Smooth muscle cell (in vitro differentiated cells): ENCODE results near the gene MAP2K6. TPM values are rescaled to one million over a fixed set of nuclear protein-coding genes. Genes with fewer than 3 reads are reported as not detected.

Experiments
- DNase-seq: peaks from one replicate; lab custom pipeline; 2025; ENCODE audit not compliant: unreplicated experiment; lab: John Stamatoyannopoulos, UW
- H2AFZ ChIP-seq: fragments of 200-600 bp; sonication (generic); 2 replicates; pipeline ENCODE4 v1.6.0; 2016; ENCODE audit warnings: antibody characterized with exemption, low read depth, mild to moderate bottlenecking
- H3F3A ChIP-seq: fragments of 200-600 bp; sonication (generic); 2 replicates; pipeline ENCODE4 v1.6.0; 2017; ENCODE audit warnings: antibody characterized with exemption, low read depth
- H3K27ac ChIP-seq: fragments of 200-600 bp; sonication (generic); 2 replicates; pipeline ENCODE4 v1.5.1; 2016; ENCODE audit warnings: low read depth, mild to moderate bottlenecking
- H3K27me3 ChIP-seq: fragments of 200-600 bp; sonication (generic); 2 replicates; pipeline ENCODE4 v1.6.1; 2016; ENCODE audit warnings: low read depth, mild to moderate bottlenecking
- H3K36me3 ChIP-seq: fragments of 200-600 bp; sonication (generic); 2 replicates; pipeline ENCODE4 v1.5.1; 2016; ENCODE audit warnings: low read depth
- H3K4me1 ChIP-seq: fragments of 200-600 bp; sonication (generic); 2 replicates; pipeline ENCODE4 v1.5.1; 2016; ENCODE audit warnings: low read depth
- H3K4me2 ChIP-seq: fragments of 200-600 bp; sonication (generic); 2 replicates; pipeline ENCODE4 v1.6.0; 2016; ENCODE audit warnings: mild to moderate bottlenecking
- H3K4me3 ChIP-seq: fragments of 200-600 bp; sonication (generic); 2 replicates; pipeline ENCODE4 v1.5.1; 2016; ENCODE audit warnings: mild to moderate bottlenecking
- H3K79me2 ChIP-seq: fragments of 200-600 bp; sonication (generic); 2 replicates; pipeline ENCODE4 v1.6.0; 2016; ENCODE audit warnings: low read depth, mild to moderate bottlenecking
- H3K9ac ChIP-seq: fragments of 200-600 bp; sonication (generic); 2 replicates; pipeline ENCODE4 v1.6.0; 2016; ENCODE audit warnings: low read depth
- H3K9me3 ChIP-seq: fragments of 200-600 bp; sonication (generic); replicated peaks from 2 replicates; pipeline ENCODE4 v1.5.1; 2016; ENCODE audit warnings: low read depth
- H4K20me1 ChIP-seq: fragments of 200-600 bp; sonication (generic); 2 replicates; pipeline ENCODE4 v1.6.0; 2016; ENCODE audit warnings: low read depth
- WGBS: methylation state at CpG from one replicate; pipeline ENCODE4 v1.1.7; 2016; ENCODE audit warnings: low lambda C conversion rate; 5-methylcytosine and 5-hydroxymethylcytosine counted together
- polyA plus RNA-seq: library from polyadenylated mRNA; unstranded; fragments of >200 nt; fragmentation: Nextera tagmentation; extraction: Ambion mirVana; gene quantifications from 2 replicates; pipeline ENCODE4 v1.2.1, GENCODE V29; 2016
- total RNA-seq: library from RNA; depleted of rRNA; stranded (reverse); fragments of >200 nt; gene quantifications from 2 replicates; pipeline ENCODE4 v1.2.3, GENCODE V29; 2014
- TF ChIP-seq, protein P1 (sequence below): fragments of 200-600 bp; sonication (generic); IDR thresholded peaks from 2 replicates; pipeline ENCODE4 v1.5.1; 2017; ENCODE audit warnings: borderline replicate concordance, mild to moderate bottlenecking, antibody characterized with exemption; ENCODE audit not compliant: insufficient read depth, poor library complexity, severe bottlenecking

The MAP2K6 gene
- total and polyA plus RNA-seq, 2 experiments from 2014 or later = 5.0 to 8.1 TPM

DNA sequence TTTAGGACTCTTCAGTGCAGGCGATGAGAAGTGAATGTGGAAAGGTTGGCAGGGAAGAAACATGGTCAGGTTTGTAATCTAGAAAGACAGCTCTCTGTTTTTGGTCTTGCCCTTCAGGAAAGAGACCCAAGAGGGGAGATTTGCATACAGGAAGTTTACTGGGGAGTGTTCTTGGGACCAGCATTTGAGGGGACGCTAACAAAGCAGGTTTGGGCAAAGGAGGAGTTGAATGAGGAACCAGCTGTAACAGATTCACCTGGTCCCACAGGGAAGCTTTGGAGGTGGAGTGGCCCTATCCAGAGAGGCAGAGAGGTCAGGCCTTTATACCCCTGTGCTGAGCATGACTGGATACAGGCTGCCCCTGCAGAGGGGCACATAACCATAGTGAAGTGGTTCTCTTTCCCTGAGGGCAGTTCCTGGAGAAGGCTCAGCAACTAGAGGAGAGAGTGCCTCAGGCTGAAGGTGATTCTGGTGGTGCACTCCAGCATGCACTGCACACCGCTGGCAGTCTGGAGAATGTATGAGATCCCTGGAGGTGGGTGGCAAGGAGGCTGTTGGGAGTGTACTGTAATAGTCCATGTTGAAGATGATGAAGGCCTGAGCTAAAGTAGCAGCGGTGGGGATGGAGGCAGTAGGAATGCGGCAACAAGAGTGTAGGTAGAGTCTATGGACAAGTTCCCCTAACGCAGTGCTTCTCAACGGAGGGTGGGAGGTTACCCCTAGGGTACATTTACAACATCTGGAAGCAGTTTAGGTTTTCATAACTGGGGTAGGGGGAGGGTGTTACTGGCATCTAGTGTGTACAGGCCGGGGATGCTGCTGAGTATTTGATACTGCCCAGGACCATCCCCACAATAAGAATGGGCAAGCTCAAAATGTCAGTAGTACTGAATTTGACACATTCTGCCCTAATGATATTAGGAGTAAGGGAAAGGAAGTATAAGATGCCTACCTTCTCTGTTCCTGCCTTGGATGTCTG lies 37.2 kb downstream of the MAP2K6 start:
- no peaks in the 10 kb centered on the region for H3K27me3 ChIP-seq
- no peak overlapping the region for H3K27ac ChIP-seq
- DNase-seq = no peak
- no peaks in the 10 kb centered on the region for H3K79me2 ChIP-seq
- H4K20me1 ChIP-seq = no peaks in the 10 kb centered on the region
- no peak overlapping the region for H2AFZ ChIP-seq
- peaks cover 12% of the 10 kb centered on the region for H3K4me1 ChIP-seq
- H3K9ac ChIP-seq = no peak overlapping the region
- WGBS = 82% methylated on average over 8 of the region's 8 CpGs
- no peaks in the 10 kb centered on the region for H3K36me3 ChIP-seq
- no peaks in the 10 kb centered on the region for H3F3A ChIP-seq
- TF ChIP-seq, protein P1, sequence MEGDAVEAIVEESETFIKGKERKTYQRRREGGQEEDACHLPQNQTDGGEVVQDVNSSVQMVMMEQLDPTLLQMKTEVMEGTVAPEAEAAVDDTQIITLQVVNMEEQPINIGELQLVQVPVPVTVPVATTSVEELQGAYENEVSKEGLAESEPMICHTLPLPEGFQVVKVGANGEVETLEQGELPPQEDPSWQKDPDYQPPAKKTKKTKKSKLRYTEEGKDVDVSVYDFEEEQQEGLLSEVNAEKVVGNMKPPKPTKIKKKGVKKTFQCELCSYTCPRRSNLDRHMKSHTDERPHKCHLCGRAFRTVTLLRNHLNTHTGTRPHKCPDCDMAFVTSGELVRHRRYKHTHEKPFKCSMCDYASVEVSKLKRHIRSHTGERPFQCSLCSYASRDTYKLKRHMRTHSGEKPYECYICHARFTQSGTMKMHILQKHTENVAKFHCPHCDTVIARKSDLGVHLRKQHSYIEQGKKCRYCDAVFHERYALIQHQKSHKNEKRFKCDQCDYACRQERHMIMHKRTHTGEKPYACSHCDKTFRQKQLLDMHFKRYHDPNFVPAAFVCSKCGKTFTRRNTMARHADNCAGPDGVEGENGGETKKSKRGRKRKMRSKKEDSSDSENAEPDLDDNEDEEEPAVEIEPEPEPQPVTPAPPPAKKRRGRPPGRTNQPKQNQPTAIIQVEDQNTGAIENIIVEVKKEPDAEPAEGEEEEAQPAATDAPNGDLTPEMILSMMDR = no peak
- no peaks in the 10 kb centered on the region for H3K9me3 ChIP-seq
- no peak overlapping the region for H3K4me3 ChIP-seq
- H3K4me2 ChIP-seq = no peak overlapping the region

DNA sequence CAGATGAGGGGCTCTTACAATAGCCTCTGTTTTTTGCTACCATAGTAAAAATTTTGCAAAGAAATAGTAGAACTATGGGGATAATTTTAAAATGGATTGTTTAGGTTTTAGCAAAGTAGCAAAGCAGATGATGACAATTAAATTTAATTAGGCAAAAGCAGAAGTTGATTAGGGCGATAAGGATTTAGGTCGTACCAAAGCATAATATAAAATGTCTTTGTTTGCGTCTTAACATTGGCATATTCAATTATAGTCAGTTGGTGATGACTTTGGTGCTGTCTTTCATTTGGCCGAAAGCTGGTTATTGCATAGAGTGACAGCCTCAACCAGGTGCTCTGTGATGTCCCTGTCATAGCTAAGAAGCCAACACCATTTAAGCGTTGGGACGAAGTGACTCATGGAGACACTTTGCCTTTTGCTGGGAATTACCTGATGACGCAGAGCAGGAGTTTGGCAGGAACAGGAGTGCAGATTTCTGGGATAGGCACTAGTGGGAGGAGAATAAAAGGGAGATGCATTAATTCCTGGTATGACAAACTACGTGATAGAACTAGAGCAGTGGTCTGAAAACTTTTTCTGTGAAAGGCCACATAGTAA lies 38.3 kb downstream of the MAP2K6 start:
- Histone ChIP-seq H3K4me3 (no peak overlapping the region), H3K9ac (no peak overlapping the region), H3K79me2 (no peaks in the 10 kb centered on the region), H3K27ac (no peak overlapping the region), H3K36me3 (no peaks in the 10 kb centered on the region), H3K27me3 (no peaks in the 10 kb centered on the region), H3K4me2 (no peak overlapping the region), H4K20me1 (no peaks in the 10 kb centered on the region), H2AFZ (no peak overlapping the region), H3K4me1 (peaks cover 9% of the 10 kb centered on the region), H3F3A (no peaks in the 10 kb centered on the region), H3K9me3 (no peaks in the 10 kb centered on the region)
- 86% methylated on average over 8 of the region's 8 CpGs for WGBS
- TF ChIP-seq, protein P1 = no peak
- DNase-seq = no peak

DNA sequence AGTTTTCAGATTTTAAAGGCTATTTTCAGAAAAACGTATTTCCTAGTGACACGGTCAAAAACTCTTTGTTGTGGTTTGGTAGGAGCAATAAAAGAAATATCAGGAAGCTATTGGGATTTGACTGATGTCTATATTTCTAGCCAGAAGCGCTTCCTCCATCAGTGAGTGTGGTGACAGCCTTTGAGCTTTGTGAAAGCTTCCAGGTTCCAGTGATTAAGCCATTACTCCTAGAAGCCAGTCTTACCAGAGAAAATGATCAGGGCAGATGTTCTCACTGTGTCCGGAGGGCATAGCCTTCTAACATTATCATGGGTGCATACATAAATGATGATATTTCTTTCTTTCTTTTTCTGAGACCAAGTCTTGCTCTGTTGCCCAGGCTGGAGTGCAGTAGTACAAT lies 39.6 kb downstream of the MAP2K6 start:
- Histone ChIP-seq H3K79me2 (no peaks in the 10 kb centered on the region), H2AFZ (no peak overlapping the region), H3K4me3 (no peak overlapping the region), H3K27me3 (no peaks in the 10 kb centered on the region), H3K4me1 (no peaks in the 10 kb centered on the region), H3K9ac (no peak overlapping the region), H3K27ac (no peak overlapping the region), H3K4me2 (no peak overlapping the region), H3K36me3 (no peaks in the 10 kb centered on the region), H3K9me3 (no peaks in the 10 kb centered on the region), H4K20me1 (no peaks in the 10 kb centered on the region), H3F3A (no peaks in the 10 kb centered on the region)
- TF ChIP-seq, protein P1 = no peak
- DNase-seq = no peak
- 31% methylated on average over 4 of the region's 4 CpGs for WGBS
